ES-I3 (cell line): ENCODE measurements around the gene FAM131A.

Experiments
- H3K36me3 ChIP-seq: 2 replicates; pipeline ENCODE4 v1.6.1; 2013; ENCODE audit warnings: mild to moderate bottlenecking, low read length, control low read depth, moderate library complexity; ENCODE audit not compliant: insufficient read depth
- H3K4me1 ChIP-seq: 2 replicates; pipeline ENCODE4 v1.6.1; 2013; ENCODE audit warnings: mild to moderate bottlenecking, control low read depth, low read length; ENCODE audit not compliant: insufficient read depth
- H3K9ac ChIP-seq: 2 replicates; pipeline ENCODE4 v1.6.1; 2013; ENCODE audit warnings: low read depth, mild to moderate bottlenecking, low read length, moderate library complexity
- H3K9me3 ChIP-seq: 2 replicates; pipeline ENCODE4 v1.6.1; 2013; ENCODE audit warnings: mild to moderate bottlenecking, low read length, moderate library complexity; ENCODE audit not compliant: control insufficient read depth, insufficient read depth

The FAM131A gene

DNA sequence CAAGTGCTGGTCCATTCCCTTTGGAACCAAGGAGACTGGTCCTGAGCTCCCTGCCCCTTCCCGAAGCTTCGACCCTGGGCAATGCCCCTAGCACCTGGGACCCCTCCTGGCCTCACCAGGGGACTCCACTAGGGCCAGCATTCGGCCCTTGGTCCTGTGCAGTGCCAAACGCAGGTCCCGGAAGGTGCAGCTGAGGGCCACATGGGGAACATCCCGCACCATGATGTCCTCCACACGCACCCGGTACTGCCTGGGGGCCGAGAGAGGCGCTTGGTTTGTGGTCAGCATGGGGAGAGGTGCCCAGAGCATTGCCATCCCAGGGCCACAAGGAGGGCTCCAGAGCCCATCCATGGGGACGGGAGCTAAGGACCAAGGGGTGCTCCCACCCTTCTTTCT, 16.1 kb downstream of the FAM131A start:
- Histone ChIP-seq H3K9me3 (no peaks in the 10 kb centered on the region), H3K36me3 (no peaks in the 10 kb centered on the region), H3K4me1 (peaks cover 4% of the 10 kb centered on the region), H3K9ac (no peak overlapping the region)

DNA sequence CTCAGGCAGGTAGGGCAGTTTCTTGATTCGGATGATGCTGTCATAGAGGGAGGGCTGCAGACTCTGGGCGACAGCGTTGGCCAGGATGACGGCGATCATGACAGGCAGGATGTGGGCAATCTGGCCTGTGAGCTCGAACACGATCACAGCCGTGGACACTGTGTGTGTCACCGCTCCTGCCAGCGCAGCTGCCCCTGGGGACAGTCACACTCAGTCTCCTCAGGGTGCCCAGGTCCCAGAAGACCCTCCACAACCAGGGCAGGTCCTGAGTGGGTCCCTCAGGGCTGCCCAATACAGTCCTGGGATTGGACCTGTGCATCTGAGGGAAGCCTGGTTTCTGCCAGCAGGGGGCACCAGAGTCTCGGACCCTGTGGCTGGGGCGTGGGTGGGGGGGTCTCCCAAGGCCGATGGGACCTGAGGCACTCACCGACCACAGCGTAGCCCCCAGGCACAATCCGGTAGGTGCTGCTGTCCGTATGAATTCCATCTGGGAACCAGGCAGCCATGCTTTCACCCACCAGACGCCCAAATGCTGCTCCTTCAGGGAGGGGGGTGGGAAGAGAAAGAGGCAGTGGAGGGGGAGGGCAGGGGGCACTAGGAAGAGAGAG, 16.8 kb downstream of the FAM131A start:
- peaks cover 4% of the 10 kb centered on the region for H3K4me1 ChIP-seq
- H3K9ac ChIP-seq = no peak overlapping the region
- no peaks in the 10 kb centered on the region for H3K36me3 ChIP-seq
- no peaks in the 10 kb centered on the region for H3K9me3 ChIP-seq

DNA sequence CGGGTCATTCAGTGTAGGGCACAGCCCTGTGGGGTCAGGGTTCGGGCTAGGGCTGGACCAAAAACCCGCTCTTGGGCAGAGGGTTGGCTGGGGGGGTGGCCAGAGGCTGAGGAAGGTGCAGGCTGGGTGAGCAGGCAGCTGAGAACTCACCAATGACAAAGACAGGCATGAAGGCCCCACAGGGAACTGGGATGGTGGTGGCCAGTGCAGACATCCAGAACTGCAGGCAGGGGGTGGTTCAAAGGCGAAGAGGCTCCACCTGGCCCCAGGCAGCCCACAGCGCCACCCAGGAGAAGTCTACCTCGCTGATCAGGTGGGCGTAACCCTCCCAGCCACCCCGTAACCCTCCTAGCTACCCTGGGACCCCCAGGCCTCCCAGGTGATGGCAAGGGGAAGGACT, 17.4 kb downstream of the FAM131A start:
- no peaks in the 10 kb centered on the region for H3K9me3 ChIP-seq
- H3K36me3 ChIP-seq = no peaks in the 10 kb centered on the region
- peaks cover 4% of the 10 kb centered on the region for H3K4me1 ChIP-seq
- no peak overlapping the region for H3K9ac ChIP-seq

DNA sequence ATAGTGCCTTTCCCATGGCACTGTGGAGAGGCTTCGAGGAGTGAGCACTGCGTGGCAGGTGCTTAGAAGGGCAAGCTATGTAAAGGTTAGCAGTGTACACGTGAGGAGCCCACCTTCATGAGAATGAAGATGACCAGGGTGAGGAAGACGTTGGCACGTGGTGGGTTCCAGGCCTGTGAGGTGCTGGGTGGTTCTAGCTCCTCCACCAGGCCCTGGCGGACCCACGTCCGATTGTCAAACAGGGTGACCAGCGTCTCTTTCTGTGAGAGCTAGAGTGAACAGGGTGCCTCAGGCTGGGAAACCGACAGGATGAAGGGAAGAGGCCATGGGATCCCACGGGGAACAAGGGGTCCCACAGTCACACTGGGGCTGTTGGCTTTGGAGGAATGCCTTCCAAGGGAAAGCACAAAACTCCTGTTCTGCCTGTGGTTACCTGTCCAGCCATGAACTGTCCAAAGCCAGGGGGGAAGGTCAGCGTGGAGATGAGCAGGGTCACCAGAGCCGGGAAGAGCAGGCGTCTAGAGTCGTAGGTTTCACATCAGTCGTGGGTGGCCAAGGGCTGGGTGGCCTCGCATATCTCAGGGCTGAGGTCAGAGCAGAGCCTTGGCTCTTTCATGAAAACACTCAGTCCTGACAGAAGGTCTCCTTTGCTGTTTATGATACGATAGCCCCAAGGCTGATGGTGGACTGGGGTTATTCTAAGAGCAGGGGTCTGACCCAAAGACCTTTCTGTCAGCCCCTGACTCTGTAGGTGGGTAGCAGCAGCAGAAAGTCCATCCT, 18.1 kb downstream of the FAM131A start:
- Histone ChIP-seq H3K9me3 (no peaks in the 10 kb centered on the region), H3K9ac (no peak overlapping the region), H3K4me1 (peaks cover 10% of the 10 kb centered on the region), H3K36me3 (no peaks in the 10 kb centered on the region)

DNA sequence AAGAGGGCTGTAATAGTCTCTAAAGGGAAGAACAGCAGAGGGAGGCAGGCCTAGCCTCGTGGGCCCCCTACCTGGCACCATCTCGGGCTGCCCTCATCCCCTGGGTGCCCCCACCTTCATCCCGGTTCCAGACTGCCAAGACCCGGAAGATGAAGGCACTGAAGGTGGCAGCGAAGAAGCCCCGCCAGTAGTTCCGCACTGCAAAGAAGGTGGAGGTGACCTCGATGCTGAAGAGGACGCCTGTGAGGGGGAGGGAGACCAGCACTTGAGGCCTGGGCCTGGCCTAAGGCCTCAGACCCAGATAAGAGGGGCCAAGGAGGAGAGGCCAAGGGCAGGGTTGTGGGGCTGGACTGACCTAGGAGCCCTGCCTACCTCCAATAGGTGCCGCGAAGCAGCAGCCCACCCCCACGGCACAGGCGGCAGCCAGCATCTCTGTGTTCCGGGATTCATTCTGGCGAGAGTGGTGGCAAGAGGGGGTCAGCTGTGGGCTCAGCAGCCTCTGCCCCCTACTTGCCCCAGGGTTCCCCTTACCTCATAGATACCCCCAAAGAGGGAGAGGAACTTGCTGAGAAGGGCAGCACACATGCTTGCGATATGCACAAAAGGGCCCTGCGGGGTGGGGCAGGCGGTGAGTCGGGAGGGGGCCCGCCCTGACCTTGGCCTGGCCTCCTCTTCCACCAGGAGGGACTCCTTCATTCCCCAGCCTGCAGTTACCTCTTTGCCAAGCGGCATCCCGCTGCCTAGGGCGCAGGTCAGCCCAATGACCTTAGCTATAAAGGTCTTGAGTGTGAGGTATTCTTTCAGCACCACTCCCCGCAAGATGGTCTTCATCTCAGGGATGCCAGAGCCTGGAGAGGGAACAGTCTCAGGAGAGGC, 20.1 kb downstream of the FAM131A start:
- peaks cover 12% of the 10 kb centered on the region for H3K4me1 ChIP-seq
- H3K9ac ChIP-seq = no peak overlapping the region
- no peaks in the 10 kb centered on the region for H3K9me3 ChIP-seq
- no peaks in the 10 kb centered on the region for H3K36me3 ChIP-seq

DNA sequence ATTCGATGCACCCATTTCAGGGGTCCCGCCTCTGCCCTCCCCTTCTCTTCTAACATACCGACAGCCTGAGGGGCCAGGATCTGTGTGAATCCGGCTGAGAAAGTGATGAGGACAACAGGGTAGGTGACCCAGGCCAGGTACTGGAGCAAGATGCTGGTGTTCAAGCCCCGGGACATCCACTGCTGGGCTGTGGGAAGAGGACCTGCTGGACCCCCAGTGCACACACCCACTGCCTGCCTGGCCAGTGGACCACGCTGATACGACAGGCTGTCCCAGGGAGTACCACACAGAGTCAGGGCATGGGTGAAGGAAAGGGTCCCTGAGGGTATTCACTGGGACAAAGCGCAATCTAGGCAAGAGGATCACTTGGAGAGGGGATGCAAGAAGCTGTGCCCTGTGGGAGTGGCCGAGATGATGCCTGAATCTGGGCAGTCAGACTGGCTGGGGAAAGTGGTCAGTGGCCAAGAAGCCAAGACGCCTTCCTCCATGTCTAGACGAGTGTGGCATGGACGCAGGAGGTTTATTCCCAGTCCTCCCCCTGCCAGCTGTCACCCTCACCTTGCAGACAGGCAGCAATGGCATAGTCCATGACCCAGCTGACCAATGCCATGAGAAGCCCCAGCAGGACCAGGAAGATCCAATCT, 20.8 kb downstream of the FAM131A start:
- no peak overlapping the region for H3K9ac ChIP-seq
- H3K36me3 ChIP-seq = no peaks in the 10 kb centered on the region
- peaks cover 12% of the 10 kb centered on the region for H3K4me1 ChIP-seq
- no peaks in the 10 kb centered on the region for H3K9me3 ChIP-seq

DNA sequence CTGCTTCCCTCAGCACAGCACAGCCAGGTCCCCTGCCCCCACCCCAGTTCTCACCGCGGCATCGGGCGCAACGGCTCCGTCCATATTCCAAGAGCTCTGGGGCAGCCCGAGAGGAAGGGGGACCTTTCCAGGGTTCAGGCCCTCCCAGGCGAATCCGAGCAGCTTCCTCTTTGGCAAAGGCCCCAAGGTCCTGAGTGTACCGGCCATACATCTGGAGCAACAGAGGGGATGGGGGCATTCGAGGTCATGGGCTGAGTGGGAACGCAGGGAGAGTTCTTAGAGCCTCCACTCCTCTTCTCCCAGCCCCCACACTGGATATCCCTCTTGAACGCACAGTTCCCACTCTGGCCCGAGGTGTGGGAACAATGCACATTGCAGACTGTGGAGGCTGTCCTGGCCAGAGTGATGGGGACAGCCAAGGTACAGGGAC, 21.5 kb downstream of the FAM131A start:
- Histone ChIP-seq H3K4me1 (peaks cover 12% of the 10 kb centered on the region), H3K9ac (no peak overlapping the region), H3K36me3 (no peaks in the 10 kb centered on the region), H3K9me3 (no peaks in the 10 kb centered on the region)

DNA sequence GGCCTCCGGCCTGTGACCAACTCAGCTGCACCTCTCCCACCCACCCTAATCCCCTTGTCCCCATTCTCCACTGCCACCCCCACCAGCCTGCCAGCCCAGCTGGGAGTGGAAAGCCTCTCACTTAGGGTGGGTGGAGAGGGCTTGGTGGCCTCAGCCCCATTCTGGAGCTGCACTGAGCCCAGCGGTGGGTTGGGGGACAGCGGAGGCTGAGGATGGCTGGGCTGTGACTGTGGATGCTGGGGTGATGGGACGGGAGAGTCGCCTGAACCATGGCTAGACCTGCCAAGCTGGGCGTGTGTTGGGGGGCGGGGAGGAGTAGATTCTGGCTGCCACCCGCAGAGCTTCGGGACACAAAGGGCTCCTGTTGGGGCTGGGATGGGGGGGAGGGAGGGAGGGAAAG, 22.2 kb downstream of the FAM131A start:
- Histone ChIP-seq H3K36me3 (no peaks in the 10 kb centered on the region), H3K9me3 (no peaks in the 10 kb centered on the region), H3K4me1 (peaks cover 11% of the 10 kb centered on the region), H3K9ac (no peak overlapping the region)

DNA sequence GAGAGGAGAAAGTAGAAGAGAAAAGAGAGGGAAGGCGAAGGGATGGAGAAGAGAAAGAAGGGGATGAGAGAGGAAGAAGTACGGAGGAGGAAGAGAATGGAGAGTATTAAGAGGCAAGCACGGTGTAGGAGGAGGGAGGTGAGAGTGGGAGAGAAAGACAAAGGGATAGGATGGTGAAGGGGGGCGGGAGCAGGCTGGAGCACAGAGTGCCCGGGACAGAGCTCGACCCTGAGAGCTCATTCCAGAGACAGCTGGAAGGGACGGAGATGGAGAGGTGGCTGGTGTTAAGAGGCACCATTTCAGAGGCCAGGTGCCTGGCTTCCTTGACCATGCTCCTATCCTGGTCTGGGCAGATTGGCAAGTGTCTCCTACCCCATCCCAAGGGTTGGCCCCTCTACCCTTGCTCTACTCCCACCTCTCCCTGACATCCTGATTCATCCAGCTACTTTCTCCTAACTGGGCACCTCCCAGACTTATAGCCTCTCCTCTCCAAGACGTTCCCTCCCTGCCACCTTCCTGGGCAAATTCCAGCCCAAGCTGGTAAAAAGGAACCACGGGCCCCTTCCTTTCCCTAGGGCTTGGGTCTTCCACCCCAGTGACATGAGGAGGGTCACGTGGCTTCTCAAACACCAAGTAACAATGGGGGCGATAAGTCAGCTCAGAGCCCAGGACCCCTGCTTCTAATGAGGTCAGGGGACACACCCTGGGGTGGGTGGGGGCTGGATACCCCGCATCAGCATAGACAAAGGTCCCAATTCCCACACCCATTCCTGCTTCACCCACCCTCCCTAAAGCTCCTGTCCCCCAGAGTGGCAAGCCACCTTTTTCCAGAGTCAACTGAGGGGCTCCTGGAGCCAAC, 22.9 kb downstream of the FAM131A start:
- H3K4me1 ChIP-seq = peaks cover 8% of the 10 kb centered on the region
- H3K36me3 ChIP-seq = no peaks in the 10 kb centered on the region
- no peaks in the 10 kb centered on the region for H3K9me3 ChIP-seq
- H3K9ac ChIP-seq = peak overlapping the region; percentile 85; the same call in 1 of the 2 replicates

DNA sequence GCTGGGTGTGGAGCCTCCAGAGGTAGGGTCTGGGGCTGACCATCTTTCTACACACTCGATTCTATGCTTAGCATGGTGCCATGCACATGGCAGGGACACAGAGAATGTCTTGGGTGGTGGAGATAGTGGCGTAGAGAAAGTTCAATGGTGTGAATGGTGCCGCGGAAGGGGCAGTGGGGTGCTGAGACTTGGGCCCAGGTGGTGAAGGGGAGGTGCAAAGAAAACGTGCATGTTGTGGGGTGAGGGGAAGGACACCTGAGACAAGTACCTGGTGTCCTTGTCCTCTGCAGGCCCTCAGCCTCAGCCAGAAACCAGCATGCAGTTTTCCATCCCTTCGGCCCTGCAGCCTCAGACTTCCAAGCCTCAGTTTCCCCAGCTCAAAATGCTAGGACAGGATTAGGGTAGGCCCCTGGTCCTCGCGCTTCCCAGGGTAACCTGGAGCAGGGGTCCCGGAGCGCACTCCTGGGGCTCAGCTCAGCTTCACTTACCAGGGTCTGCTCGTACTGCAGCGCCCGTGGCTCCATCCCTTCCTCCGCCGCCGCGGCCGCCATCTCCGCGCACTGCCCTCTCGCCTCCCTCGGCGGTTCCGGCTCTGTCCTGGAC, 23.6 kb downstream of the FAM131A start:
- no peaks in the 10 kb centered on the region for H3K9me3 ChIP-seq
- H3K4me1 ChIP-seq = peaks cover 8% of the 10 kb centered on the region
- peak overlapping the region; percentile 85; the same call in 1 of the 2 replicates for H3K9ac ChIP-seq
- H3K36me3 ChIP-seq = no peaks in the 10 kb centered on the region

DNA sequence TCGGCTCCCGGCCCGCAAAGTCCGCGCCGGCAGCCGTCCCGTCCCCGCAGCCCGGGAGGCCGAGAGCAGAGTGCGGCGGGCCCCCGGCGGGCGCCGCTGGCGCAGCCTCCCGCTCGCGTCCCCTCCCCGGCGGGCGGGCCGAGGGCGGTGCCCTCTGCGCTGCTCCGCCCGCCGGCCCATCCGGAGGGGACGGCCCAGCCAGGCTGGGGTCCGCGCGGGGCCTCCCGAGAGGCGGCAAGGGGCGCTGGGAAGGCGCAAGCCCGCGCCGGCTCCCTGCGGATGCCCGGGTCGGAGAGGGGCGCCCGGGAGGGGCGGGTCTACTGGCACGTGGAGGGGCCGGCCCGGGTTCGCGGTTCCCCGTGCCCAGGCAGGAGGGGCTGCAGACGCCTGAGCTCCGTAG, 24.1 kb downstream of the FAM131A start, which contains the start of the genes CLCN2 and POLR2H:
Gene CLCN2, minus strand, starts transcription at position 74 of the 400 bp plus-strand sequence. CDS start 126 bp downstream, outside the sequence.
Gene POLR2H, plus strand, starts transcription at position 179 of the 400 bp plus-strand sequence. CDS start 1,783 bp downstream, outside the sequence.
- Histone ChIP-seq H3K9me3 (no peaks in the 10 kb centered on the region), H3K36me3 (no peaks in the 10 kb centered on the region), H3K9ac (peak within 1 kb of the TSS; percentile 85), H3K4me1 (peaks cover 8% of the 10 kb centered on the region)

DNA sequence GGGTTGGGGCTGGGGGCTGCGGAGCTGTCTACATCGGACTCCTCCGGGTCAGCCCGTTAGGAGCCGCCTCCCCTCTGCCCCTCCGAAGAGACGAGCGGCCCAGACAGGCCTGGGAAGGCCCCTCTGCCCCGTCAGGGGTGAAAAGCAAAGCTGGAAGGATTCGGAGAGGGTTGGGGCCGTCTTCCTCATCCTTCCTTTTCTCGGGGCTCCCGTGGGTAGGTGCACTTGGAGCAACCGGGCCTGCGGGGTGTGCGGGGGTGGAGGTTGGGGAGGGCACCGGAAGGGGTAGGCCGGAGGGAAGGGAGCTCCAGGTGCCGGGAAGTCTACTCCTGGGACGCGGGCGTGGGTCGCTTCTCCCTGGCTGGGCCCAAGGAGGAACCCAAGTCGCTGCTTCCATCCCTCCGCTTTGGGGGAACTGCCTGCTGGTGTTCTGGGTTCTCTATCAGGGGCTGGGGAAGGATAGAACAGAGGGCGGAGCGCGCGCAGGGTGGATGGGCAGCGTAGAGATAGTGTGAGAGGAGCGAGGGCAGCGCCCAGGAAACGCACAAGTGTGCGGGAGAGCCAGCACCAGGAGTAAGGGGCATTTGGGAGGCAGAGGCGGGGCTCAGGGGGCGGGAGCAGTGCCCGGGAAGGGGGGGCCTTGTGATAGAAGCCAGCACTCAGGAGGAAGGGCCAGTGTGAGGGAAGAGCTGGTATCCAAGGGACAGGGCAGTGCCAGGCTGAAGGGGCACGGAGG, 24.7 kb downstream of the FAM131A start:
- Histone ChIP-seq H3K9ac (peak overlapping the region; percentile 85), H3K9me3 (no peaks in the 10 kb centered on the region), H3K4me1 (peaks cover 8% of the 10 kb centered on the region), H3K36me3 (no peaks in the 10 kb centered on the region)
